Posterior cingulate gyrus (tissue), 11 donors: ENCODE results near the gene SPRTN.

Source experiments
- DNase-seq, 10 donors: peaks; one replicate each; pipeline versions ENCODE4 v3.0.0 to v3.0.0-alpha.2; 2020 to 2021; ENCODE audit warnings: mixed read lengths in 3 of 10
- intact Hi-C: fragments of 100-400 bp; cut with DNase I; formaldehyde crosslinking; loops from one replicate; pipeline ENCODE4 v1.15.1; 2023

The SPRTN gene

DNA sequence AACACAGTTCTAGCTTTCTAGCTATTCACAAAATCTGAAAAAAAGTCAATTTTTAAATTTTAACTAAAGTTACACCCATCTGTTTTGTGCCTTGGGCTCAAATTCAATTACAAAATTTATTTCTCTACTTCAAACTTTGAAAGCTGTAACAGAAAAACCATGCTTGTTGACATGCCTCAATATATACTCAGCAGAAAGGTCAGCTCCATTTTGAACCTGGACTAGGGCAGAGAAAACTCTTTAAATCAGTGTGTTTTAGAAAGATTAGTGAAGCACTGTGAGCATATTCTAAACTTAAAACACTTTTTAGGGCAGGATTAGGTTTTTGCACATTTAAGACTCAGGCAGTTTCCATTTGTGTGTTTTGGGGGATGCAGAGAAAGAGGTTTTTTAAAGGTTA lies 34.4 kb downstream of the SPRTN start:
- intact Hi-C loops: no loop called here
- no peak for DNase-seq

DNA sequence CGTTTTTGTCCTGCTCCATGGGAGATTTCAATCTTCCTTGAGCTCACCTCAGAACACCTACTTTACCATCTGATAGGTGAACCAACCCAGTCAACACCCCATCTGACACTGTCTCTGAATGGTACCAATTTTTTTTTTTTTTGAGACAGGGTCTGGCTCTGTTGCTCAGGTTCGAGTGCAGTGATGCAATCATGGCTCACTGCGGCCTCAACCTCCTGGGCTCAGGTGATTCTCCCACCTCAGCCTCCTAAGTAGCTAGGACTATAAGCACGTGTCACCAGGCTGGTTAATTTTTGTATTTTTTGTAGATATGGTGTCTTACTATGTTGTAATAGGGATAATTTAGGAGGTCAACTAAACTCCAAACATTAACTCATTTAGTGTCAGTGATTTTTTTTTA lies 36.3 kb downstream of the SPRTN start:
- DNase-seq: no peak
- intact Hi-C loops: no loop called here

DNA sequence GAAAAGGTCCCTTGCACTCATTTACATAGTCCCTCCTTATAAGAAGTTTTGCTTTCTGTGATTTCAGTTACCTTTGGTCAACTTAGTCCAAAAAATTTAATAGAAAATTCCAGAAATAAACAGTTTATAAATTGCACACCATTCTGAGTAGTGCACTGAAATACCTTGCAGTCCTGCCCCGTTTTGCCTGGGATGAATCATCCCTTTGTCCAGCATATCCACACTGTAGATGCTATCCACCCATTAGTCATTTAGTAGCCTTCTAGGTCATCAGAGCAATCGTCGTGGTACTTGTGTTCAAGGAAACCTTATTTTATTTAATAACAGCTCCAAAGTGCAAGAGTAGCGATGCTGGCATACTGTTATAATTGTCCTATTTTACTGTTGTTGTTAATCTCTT lies 38.0 kb downstream of the SPRTN start:
- DNase-seq: no peak
- intact Hi-C loops: loop anchor here (5.0 kb wide), 1 partner anchor 36 kb away; no protein-coding TSS in a partner anchor

DNA sequence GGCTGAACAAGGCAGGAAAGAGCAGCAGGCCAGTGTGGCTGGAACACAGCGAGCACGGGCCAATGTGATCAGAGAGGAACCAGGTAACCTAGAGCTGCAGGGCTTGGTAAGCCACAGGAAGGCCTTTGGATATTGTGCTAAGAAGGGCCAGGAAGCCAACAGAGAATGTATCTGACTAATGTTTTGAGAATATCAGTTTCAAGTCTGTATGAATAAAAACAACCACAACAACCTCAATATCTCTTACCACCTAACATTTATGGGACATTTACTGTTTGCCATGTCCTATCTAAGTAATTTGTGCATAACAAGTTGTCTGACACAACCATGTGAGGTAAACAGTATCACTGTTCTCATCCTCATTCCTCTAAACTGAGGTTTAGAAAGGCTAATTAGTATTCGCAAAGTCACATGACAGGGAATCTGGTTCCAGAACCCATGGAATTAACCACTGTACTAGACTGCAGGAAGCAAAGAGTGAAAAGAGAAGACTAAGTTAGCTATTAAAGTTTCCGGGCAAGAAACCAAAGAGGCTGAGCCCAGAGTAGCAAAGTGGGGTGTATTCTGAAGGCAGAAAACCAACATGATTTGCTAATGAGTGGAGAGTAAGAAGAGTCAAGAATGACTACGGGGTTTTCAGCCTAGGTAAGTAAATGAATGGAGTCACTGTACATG lies 38.9 kb downstream of the SPRTN start:
- intact Hi-C loops: loop anchor here (5.0 kb wide), 1 partner anchor 35 kb away; no protein-coding TSS in a partner anchor
- DNase-seq: no peak

DNA sequence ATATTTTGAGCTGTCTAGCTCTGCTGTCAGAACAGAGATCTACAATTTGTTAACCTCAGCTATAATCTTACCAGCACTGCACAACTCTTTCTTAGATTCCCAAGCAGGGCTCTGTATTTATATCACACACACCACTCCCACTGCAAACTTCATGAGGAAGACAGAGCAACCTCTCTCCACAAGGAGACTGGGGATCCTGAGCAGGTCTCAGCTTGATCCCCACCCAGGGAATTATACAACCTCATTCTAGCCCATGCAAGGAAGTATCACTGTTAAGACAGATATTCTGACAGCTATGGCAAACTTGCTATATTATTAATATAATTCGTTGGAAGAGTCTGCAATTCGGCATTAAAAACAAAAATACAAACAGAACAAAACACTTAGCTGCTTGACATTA lies 43.6 kb downstream of the SPRTN start:
- intact Hi-C loops: no loop called here
- DNase-seq: no peak

DNA sequence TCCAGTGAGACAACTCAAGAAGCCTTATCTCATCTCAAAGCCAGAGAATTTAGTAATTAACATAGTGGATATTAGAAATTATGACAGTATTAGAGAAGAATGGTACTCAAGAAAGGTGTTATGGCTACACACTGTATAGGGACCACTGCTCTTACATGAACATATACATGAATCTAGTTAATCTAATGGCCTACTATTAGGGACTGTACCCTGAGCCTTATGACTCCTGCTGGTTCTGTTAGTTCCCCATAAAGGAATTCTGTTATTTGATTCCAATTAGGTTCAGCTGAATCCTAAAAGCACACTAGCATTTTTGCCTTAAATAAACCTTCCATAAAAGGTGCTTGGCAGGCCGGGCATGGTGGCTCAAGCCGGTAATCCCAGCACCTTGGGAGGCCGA lies 44.3 kb downstream of the SPRTN start:
- DNase-seq: no peak
- intact Hi-C loops: no loop called here

DNA sequence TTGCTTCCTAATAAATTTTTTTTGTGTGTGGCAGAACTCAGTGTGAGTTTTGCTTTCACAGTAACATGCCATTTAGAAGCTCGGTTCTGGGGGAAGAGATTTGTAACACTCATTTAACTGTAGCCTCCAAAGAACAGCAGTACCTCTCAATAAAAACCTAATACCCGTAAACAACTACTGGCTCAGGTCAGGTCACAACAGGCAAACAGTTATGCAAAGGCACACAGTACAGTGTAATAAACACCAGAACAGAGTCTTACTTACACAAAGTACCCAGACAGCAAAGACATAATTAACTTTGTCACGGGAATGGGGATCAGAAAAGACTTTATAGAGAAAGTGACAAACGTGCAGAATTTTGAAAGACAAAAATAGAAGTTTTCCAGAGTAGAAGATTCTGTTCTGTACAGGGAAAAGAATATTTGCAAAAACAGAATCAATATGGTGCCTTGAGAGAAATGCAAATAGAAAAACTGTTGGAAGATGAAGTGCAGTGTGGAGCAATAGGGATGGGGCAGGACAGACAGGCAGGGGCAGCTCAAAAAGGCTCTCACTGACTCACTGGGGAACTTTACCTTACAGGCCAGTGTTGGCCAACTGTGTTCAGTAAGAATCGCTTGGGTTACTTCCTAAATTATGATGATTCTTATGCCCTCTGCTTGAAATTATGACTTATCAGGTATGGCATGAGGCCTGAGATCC lies 45.2 kb downstream of the SPRTN start:
- intact Hi-C loops: no loop called here

DNA sequence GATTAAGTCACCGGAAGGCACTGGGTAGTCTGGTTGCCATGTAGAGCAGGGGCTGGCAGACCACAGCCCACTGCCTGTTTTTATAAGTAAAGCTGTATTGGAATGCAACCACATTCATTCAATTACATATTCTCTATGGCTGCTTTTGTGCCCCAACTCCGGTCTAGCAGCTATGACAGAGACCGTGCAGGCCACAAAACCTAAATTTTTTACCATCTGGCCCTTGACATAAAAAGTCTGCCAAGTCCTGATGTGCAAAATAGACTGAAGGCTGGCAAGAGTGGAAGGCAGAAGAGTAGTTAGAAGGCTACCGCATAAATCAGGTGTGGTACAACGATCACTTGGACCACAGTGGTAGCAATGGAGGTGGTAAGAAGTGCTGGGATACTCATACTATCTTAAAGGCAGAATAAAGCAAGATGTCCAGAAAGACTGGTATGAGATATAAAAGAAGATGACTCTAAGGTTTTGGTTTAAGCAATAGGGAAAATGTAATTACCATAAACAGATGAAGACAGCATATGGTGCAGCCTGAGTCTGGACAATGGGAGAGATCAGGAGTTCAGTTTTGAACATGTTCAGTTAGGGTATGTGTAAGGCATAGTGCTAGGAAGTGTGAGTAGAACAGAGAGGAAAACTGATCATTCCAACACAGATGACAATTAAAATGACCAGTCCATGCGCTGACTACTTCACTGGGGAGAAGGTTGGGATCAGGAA lies 46.8 kb downstream of the SPRTN start:
- intact Hi-C loops: no loop called here
- no peak for DNase-seq

More for the DNA sequence above, 45.2 kb downstream of the SPRTN start:
- no peak for DNase-seq

DNA sequence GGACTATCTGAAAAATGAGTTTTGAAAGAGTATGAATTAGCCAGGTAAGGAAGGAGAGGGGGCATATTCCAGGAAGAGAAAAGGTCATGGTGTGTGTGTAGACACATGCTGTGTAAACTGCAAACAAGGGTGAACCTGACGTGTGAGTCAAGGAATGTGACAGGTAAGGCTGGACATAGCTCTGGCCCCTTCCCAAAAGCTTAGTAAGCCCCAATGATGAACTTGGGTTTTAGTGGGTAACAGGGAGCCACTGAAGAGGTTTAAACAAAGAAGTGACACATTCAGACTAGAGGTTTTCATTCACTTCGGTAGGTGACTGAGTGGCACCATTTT lies 47.3 kb downstream of the SPRTN start:
- intact Hi-C loops: no loop called here
- no peak for DNase-seq

DNA sequence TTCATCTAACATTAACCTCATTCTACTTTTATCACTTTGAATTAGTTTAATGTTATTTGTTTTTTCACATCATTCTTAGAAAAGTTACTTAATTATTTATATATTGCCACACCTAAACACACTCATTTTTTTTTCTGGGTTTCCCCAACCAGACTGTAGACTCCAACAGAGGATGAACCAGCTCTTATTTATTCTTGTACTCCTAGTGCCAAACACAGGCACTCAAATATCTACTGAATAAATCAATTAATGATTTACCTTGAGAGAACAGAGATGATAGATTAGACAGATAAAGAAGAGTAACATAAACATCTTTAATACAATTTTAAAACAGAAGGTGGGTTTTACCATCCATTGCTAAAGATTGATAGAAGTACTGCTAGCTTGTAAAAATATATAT lies 48.4 kb downstream of the SPRTN start:
- no peak for DNase-seq
- intact Hi-C loops: no loop called here

DNA sequence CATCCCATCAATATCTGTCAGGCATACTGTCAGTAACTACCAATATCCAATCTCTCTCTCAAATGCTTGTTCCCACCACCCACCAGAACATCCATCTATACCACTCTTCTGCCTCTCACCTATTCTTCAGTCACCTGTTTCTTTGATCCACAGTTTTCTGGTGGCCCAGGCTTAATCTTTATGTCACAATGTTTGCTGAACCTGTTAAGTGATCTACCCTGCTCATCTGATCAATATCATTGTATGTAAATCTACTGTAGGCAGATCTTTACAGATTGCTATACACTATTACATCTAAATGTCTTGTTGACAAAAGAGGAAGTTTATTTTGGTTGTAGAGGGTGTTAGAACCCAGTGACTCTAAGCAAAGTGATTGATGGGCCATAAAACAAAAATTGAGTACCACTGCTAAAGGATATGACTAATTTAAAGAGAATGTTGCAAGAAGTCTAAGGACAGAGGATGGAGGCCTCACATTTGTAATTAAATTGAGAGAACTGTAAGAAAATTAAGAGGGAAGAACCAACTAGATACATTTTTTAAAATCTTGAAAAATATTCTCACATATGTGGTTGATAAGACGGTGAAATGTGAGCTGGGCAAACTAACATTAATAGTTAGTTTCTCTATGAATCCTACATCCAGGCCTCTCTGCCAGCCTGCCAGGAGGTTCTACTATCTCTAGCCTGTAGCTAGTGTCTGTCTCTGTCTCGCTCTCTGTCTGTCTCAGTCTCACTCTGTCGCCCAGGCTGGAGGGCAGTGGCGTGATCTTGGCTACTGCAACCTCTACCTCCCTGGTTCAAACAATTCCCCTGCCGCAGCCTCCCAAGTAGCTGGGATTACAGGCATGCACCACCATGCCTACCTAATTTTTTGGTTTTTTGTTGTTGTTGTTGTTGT lies 49.9 kb downstream of the SPRTN start:
- DNase-seq: no peak
- intact Hi-C loops: no loop called here

DNA sequence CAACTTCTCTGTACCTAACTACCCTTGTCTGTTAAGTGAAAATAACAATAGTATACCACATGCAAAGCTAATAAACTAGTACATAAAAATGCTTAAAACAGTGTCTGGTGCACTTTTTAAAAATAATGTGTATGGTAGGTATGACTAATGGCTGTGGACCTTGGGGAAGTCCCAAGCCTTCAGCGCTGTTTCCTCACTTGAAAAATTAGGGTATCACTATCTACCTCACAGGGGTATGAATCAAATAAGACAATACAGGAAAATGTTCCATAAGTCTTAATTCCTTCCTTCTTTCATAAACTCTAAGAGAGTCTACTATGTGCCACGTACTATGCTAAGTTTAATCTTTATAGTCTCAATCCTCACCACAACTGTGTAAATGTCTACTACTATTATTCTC lies 52.0 kb downstream of the SPRTN start:
- intact Hi-C loops: no loop called here
- DNase-seq: no peak

DNA sequence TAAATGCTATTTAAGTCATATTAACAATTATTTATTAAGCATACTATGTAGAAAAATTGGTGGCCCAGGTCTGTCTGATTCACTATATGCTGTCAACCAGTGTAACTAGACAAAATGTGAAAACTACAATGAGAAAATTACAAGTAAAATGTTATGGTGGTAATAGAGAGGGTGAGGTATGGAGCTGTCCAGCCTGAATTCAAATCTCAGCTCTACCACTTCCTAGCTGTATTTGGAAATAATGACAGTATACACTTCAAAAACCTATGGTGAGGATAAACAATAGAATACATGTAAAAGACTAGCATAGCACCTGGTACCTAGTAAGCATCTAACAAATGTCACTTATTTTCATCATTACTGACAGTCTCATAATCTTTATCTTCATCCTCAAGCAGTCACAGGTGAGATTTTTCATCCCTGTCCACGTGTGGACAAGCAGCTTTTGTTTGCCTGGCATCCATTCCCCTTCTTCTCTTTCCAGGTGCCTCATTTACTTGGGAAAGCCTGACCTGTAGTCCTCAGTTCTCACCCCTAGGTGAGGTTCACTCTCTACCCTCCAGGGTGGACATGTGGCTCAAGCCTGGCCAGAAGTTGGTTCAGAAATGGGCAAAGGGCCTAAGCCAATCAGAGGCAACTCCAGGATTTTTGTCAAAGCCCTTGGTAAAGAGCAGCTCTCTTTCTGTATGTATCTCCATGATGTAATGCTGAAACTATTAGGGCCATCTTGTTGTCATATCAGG lies 54.5 kb downstream of the SPRTN start:
- DNase-seq: no peak
- intact Hi-C loops: no loop called here

DNA sequence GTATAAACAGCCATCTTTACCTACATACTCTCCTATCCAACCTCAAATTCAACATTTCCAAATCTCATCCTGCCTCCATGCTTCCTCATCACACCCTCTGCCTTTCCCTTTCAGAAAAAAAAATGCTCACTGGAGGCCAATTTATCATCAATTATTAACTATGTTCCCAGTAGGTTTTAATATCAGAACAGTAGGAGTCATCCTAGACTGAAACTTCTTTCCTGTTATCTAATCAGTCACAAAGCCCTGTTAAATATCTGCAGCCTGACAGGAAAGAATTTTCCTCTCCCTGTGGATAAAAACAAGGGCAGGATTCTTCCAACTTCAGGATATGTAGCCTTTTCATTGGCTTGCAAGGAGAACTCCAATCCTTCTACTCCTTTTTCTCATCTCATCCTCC lies 55.6 kb downstream of the SPRTN start:
- DNase-seq: no peak
- intact Hi-C loops: no loop called here

DNA sequence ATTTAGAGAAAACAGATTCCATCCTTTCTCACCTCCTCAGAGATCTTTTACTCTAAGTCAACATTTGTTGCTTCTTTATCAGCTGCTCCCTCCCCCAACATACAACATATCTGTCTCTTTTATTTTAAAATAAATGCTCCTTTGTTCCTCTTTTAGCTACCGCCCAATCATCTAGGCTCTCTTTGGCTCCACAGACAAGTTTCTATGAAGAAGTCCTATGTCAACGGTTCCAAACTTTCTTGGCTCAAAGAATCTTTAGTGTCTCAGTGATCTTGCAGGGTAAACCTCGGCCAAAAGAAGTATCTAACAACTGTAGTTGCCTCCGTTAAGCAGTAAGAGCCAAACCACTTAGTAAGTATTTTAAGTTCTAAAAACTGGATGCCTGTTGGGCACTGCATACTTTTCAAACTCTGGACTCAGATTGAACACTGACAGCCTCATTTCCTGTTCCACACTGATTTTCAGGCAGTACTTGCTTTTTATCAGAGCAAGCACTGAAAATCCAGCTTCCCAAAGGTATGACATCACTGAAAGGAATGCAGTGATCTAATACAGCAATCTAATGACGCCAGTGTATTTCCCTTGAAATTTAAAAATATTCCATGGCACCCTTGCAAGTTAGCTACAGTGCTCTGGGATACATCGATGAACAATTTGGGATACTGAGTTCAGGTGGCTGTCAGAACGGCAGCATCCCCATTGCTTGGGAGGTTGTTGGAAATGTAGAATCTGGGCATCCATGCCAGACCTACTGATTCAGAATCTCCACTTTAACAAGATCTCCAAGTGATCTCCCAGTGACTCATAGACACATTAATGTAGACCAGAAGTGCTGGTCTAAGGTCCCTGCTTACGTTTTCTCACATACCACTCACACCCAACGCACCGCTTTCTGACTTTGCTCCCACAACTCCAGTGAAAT lies 57.2 kb downstream of the SPRTN start:
- intact Hi-C loops: no loop called here
- DNase-seq: no peak

DNA sequence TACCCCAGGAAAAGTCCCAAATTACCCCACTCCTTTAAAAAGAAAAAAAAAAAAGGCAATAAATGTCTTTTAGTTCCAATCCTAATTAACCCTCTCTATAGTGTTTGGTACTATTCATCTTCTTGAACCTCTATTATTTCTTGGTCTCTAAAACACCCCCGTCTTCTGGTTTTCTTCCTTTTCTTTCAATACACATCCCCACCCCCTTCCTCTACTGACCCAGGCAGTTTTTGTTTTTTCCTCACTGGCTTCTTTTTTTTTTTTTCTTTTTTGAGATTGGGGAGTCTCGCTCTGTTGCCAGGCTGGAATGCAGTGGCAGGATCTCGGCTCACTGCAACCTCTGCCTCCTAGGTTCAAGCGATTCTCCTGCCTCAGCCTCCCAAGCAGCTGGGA lies 57.9 kb downstream of the SPRTN start:
- no peak for DNase-seq
- intact Hi-C loops: no loop called here

DNA sequence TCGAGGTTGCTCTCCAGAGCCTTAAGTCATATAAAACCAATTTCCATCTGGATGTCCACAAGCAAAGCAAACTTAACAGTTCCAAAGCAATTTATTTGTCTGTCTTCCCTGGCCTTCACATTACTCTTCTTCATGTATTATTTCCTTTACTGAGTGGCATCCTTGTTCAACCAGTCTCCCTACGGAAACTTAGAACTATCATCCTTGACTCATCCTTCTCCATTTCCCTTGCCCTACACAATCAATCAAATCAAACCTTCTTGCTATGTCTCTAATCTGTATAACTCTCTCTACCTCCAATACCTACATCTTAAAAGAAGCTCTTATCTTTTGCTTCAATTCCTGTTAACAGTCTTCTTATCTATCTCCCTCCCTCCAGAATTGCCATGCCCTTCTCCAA lies 58.5 kb downstream of the SPRTN start:
- intact Hi-C loops: no loop called here
- DNase-seq: no peak

DNA sequence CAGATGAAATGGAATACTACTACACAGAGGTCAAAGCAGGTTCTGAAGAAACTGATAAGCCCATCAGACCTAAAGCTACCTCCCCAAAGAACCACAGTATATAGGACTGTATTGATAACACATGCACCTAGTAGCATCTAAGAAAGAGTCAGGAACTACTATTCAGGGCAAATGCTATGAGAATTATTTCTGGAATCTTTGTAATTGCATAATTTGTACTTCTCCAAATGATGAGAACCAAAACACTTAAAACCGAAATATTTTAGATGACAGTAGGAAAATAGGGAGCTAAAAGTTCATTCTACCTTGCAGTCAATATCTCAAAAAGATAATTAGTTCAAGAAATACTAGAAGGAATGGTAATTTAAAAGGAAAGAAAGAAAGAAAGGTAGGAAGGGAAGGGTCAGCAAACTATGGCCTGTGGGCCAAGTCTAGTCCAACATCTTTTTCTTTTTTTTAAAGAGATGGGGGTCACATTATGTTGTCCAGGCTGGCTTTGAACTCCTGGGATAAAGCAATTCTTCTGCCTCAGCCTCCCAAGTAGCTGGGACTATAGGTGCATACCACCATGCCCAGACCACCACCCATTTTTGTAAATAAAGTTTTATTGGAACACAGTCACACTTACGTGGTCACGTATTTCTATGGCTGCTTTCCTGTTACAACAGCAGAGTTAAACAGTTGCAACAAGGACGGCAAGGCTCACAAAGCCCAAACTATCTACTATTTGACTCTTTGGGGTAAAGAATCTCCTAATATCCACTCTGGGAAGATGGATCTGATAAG lies 60.0 kb downstream of the SPRTN start:
- intact Hi-C loops: no loop called here

More for the DNA sequence above, 60.0 kb downstream of the SPRTN start:
- DNase-seq: no peak
